Lung microvascular endothelial cell (primary cell): ENCODE measurements around the gene SLC22A31. TPM values are rescaled to one million over a fixed set of nuclear protein-coding genes. Genes with fewer than 3 reads are reported as not detected.
A peak's percentile ranks its signal among the peaks of the same experiment; 100 is the strongest.

Experiments
- DNase-seq, 2 donors: peaks; one replicate each; pipeline versions ENCODE4 v3.0.0 to v3.0.0-alpha.2; 2010; ENCODE audit warnings: low read depth in 2 of 2
- total RNA-seq: library from RNA; depleted of rRNA; stranded (reverse); fragments of >200 nt; gene quantifications from 2 replicates; pipeline ENCODE4 v1.2.1, GENCODE V29; 2014

The SLC22A31 gene
- total RNA-seq, 1 donor from 2014 or later, result not detected

DNA sequence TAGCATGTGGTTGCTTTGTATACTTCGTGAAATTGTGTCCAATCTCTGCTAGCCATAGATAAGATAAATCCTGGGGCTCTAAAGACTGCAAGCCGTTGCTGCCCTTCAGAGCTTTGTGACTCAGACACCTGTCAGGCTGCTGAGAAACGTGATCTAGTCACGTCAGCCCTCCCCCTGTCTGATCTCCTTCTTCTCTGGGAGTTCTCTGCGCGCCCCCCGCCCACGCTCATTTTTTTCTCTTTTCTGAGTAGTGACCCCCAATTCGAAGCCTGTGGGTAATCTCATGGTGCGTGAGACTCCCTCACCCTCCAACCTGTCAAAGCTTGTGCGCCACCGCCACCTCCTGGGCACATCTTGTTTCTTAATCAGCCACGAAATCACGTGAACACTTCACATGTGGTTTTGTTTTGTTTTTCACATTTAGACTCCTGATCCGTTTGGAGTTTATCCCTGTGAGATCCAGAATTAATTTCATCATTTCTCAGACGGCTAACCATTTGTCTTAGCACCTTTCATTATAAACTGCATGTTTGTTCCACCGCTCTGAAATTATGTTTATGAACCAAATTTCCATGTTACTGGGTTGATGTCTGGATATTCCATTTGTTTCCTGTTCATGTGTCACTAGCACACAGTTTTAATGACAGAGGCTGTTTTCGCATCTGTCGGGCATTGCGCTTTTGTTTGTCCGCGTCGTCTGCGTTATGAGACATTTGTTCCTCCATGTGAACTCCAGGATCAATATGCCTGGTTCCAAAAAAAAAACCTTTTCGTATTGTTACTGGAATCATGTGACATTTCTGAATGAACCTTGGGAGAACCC lies 16.2 kb upstream of the SLC22A31 start:
- peak; percentile 85 to 87 for DNase-seq

DNA sequence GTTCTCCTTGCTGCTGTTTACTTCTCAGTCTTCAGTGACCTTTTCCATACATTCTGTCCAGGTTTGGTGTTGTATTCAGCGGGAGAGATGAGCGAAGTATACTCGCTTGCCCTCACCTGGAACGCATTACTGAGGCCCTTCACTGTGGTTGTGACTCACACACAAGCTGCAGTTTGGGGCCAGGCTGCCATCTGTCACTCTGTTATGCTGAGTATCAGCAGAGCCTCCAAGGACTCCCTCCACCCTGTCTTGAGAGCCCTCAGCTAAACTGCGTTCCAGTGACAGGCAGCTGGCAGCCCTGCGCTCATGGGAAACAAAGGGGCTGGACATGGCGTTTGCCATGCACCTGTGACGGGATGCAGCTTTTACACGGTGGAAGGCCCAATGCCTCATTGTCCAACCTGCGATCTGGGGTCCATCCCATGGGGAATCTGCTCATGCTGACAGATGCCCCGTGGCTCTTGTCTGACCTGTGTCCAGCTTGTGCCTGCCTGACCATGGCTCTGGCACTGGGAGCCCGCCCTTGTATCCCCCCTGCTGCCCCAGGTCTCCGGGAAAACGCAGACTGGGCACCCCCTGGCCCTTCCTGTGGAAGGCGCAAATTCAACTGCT lies 10.7 kb upstream of the SLC22A31 start:
- no peak for DNase-seq

DNA sequence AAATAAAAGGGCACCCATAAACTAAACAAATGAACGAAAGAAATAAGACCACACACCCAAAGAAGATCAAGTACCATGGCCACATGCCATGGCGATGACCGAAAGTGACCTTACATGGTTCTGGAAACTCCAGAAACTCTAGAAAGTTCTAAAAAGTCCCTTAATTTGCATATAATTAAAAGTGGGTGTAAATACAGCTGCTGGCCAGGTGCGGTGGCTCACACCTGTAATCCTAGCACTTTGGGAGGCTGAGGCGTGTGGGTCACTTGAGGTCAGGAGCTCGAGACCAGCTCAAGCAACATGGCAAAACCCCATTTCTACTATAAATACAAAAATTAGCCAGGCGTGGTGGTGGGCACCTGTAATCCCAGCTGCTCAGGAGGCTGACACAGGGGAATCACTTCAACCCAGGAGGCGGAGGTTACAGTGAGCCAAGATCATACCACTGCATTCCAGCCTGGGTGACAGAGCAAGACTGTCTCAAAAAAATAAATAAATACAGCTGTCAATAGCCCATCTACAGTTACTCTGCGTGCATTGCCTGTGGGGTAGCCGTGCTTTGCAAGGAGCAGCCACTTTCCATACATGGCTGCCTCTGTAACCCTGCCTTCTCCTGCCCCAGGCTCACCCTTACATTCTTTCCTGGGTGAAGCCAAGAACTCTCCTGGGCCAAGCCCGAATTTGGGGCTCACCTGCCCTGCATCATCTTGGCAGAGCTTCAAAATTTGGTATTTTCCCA lies 10.0 kb upstream of the SLC22A31 start:
- DNase-seq, result no peak

DNA sequence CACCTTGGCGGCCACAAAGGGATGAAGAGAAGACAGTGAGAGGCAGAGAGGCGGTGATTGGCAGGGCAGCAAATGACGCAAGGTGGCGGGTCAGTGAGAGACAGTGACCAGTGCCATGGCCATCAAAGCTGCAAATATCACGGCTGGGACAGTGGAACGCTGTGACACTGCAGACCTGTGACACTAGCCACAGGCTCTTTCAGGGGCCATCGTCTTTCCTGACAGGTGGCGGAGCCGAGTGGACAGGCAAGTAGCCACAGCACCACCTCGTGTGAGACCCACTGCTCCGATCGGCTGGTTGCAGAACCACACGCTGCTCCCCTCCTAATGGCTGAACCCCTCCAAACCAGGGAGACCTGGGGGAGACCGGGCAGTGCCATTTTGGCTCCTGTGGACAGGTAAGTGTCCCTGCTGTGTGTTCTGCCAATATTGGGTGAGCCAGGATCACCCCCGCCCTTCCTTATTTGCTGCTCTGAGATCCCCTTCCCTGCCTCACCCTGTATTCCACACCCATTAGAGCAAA lies 9.2 kb upstream of the SLC22A31 start:
- no peak for DNase-seq

DNA sequence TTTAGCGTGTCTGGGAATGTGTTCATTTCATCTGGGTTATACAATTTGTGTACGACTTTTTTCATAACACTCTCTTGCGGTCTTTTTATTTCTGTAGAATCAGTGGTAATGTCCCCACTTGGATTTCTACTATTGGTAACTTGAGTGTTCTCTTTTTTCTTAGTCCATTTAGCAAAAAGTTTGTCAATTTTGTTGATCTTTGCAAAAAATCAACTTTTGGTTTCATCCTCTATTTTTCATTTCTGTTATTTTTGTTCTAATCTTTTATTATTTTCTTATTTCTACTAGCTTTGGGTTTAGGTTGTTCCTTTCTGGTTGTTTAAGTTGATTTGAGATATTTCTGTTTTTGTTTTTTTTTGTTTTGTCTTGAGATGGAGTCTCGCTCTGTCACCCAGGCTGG lies 7.7 kb upstream of the SLC22A31 start:
- no peak for DNase-seq

DNA sequence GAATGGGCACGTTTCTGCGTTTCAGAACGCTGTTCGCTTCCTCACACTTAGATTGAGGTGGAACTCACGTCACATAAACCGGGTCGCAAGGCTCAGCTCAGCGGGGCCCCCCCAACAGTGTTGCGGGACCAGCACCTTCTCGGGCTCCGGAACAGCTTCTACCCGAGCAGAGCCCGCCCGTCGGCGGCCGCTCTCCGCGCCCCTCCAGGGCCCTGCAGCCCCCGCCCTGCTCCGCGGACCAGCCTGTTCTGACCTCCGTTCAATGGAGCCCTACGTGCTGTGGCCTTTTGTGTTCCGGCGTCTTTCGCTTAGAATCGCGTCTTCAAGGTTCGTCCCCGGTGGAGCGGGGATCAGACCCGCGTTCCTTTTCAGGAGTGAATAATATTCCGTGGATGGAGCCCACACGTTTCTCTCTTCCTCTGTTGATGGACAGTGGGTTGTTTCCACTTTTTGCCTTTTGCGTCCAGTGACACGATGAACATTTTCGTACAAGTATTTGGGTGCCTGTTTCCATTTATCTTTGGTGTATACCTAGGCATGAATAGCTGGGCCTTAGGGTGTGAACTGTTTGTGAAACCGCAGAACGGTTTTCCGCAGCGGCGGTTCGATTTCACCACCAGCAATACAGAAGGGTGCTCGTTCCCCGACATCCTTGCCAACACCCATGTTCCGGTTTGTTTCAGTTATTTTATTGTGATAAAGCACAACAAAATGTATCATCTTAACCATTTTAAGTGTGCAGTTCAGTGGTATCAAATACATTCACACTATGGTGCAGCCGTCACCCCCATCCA lies 2.3 kb upstream of the SLC22A31 start:
- no peak for DNase-seq

DNA sequence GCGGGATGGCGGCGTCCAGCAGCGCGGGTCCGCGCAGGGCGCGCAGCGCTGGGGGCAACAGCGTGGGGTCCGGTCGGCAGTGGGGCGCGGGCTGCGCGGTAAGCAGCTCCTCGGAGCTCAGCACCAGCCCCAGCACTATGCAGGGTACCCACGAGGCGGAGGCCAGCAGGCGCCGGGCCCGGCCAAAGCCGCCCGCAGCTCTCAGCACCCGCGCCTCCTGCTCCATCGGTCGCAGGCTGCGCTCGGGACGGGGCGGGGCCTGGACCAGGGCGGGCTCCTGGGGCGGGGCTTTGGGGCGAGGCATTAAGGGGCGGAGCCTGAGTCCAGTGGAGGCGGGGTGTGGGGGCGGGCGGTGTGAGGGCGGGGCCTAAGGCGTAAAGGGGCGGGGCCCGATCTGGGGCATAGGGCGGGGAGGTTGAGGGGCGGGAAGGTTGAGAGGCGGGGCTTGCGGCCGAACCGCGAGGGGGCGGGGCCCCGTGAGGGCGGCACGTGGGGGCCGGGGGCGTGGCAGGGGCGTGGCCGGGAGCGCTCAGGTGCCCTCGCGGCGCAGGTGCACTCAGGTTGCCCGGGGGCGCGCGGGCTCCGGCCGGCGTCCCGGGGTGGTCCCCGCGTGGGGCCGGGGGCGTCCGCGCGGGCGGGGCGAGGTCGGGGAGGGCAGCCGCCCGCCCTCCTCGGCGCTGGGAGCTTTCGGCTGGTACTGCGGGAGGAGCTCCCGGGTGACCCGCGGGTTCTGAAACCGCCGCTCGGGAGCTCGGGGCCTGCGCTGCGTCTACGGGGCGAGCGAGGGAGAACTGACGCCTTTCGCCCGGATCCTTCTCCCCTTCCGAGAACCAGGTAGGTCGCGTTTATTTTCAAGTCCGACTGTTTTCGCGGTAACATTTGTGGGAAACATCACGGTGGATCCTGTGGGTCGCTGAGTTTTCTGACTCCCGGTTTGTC lies 1.4 kb upstream of the SLC22A31 start:
- peak; percentile 64 to 74 for DNase-seq

DNA sequence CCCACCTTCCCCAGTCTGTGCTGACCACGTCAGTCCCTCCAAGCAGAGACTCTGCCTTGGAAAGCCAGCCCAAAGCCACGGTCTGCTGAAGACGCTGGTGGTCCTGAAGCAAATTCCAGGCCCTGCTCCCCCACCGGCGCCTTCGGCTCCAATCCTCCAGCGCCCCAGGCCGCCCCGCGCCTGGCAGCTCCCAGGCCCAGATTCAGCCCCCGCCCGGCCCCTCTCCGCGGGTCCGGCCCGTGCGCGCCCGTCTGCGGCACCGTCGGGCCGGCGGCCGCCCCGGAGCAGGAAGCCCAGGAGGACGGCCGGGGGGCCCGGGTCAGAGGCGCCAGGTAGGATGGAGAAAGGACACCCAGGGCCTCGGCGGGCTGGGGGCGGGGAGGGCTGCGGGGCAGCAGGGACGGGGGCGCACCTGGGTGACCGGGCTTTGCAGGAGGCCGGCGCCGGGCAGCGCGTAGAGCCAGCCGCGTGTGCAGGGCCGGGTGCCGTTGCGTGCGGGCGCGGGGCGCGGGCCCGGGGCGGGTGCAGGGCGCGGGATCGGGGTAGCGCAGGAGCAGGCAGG lies 594 bp upstream of the SLC22A31 start:
- no peak for DNase-seq

DNA sequence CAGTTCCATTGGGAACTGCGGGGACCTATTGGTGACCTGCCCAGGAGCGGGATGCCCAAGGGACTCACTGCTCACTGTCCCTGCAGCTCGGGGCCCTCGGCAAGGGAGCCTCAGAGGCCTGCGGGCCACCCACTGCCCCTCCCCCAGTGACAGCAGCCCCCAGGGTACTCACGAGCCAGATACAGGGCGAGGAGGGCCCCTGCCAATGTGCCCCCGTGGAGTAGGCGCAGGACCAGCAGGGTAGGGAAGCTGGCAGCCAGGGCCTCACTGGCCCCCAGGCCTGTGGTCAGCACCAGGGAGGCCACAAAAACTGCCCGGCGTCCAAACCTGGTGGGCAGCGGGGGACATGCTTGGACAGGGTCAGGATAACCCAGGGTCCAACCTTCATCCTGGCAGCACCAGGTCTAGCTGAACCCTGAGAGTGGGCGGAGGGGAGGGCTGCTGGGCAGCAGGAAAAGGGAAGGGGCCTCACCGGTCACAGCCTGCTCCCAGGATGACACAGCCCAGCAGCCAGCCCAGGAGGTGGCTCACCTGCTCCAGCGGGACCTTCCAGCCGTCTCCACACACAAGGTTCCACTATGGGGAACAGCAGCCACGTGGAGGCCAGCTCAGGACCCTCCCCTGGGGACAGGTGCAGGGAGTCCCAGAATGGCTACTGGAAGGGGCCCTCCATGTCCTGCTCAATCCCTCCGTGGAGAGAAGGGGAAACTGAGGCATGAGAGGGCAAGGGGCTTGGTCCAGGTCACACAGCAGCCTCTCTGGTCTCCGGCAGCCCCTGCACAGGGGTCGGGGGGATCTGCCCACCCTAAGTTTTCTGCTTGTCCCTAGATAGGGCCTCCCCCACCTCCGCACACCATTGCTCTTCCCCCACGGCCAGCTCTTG lies 855 bp downstream of the SLC22A31 start:
- DNase-seq, result no peak

DNA sequence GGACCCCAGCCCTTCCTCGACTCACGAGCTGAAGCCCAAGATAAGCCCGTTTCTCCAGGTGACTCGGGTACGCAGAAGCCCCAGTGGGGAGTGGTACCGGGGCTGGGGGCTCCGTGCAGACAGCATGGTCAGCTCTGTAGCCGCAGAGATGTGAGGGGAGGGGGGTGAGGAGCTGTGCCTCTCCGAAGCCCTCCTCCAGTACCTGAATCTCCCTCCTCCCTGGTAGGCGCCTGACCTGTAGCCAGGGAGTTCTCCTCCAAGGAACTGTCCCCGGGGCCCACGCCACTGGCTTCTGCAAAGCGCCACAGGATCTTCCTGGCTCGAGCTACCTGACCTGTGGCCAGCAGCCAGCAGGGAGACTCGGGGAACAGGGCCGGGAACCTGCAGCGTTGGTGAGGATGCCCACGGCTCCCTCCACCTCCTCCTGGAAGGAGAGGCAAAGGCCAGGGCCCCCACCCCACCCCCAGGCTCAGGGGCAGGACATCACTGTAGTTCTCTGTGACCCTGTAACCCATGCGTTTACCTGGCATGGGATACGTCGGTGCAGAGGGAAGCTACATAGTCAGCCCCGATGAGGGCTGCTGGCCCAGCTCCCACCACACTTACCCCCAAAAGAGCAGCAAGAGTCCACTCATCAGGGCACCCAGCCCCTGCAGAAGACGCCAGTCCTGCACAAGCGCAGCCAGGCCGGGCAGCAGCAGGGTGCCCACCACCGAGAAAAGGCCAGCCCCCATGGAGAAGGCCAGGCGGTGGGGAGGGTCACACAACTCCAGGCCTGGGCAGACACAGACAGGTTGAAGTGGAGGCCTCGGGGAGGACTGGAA lies 1.7 kb downstream of the SLC22A31 start:
- DNase-seq, result no peak

DNA sequence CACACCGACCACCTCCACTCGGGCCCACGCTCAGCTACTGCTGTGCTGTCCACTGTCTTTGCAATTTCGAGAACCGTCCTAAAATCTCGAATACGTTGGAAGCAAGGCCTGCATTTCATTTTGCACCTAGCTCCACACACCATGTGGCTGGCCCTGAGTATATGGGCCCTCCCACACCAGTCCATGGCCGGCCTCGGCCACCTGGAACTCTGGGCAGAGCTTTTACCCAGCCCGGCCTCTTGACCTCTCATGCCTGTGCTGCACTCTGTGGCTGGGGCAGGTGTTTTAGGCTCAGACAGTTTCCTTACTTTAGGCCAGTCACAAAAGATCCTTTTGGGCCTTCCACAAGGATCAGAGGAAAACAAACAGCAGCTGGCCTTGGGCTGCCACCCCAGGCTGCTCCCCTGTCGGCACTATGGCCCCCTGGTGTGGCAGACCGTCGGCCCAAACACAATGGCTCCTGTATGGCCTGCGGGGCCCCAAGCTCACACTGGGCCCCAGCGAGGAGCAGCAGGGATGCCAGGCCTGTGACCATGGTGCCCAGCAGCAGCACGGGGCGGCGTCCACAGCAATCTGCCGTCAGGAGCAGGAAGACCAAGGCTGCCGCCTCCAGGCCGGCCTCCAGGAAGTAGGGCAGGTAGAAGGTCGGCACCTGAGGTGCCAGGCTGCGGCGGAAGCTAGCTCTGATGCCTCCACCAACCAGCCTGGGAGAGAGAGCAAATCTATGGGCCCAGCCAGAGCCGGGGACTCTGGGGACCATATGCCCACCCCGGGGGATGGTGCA lies 2.5 kb downstream of the SLC22A31 start:
- no peak for DNase-seq

DNA sequence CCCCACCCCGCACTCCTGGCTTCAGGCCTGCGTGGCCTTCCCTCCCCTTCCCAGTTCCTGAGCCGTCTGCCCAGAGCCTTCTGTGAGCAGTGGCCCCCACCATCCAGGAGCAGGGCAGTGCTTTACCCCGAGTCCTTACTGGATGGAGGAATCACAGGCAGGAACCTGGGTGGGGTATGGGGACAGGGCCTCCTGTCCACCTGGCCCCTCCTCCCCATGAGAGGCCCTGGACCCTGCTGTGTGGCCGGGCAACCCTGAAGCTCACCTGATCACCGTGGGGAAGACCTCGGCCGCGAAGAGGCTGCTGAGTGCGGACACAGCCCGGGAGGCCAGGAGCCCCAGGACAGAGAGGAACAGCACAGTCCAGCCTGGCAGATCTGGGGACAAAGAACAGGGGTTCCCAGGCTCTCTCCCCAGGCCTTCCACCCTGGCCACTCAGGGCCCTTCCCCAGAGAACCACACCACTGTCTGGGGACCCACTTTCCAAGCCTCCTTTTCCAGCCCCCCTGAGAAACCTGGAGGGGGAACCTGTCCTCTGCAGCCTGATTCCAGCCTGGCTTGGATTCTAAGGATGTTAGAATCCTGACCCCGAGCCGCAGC lies 3.2 kb downstream of the SLC22A31 start:
- no peak for DNase-seq

DNA sequence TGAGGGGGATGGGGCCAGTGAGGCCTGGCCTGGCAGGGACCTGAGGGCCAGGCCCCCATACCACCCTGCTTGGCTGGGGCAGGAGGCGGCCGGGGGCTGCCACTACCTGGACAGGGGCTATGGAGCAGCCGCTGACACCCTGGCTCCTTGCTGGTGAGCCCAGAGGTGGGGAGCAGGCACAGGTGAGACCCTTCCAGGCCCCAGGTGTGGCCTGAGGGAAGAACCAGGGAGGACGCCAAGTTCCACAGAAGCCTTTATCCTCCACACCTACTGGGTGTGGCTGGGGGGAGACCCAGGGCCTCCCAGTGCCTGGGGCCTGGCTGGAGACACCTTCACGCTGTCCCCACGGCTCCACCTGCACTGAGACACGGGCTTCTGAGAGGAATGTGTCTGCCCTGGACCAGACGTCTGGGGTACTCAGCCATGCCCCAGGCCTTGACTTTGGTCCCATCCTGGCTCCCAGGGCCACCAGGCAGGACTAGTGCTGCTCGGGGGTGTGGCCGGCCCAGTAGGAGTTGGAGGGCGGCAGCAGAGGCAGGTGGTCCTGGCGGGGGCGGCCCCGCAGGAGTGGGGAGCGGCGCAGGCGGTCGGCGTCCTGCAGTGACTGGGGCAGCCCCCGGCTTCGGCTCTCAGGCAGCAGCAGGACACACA lies 4.7 kb downstream of the SLC22A31 start:
- DNase-seq, result no peak

DNA sequence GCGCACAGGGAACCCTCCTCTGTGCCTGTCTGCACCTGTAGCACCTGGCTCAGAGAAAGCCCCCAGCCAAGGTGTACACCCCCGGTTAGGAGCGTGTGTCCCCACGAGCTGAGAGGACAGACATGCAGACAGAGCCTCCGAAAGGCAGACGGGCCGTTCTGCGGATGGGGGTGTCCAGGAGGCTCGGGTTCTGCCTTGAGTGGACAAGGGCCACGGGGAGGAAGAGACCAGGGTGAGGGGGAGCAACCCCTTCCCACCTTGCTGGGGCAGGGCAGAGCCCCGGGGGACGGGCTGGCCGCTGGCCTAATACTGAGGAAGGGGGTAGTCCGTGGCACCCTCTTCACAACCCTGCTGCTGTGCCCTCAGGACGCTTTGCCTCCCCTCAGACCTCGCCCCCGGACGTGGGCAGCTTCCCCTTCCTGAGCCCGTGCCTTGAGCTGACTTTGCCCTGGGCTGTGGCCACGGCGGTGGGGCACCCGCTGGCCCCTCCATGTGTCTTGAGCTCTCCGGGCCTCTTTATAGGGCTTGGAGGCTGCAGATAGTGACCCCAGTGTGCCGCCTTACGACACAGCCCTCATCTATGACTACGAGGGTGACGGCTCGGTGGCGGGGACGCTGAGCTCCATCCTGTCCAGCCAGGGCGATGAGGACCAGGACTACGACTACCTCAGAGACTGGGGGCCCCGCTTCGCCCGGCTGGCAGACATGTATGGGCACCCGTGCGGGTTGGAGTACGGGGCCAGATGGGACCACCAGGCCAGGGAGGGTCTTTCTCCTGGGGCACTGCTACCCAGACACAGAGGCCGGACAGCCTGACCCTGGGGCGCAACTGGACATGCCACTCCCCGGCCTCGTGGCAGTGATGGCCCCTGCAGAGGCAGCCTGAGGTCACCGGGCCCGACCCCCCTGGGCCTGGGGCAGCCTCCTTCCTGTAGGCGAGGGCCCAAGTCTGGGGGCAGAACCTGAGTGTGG lies 5.7 kb downstream of the SLC22A31 start:
- DNase-seq, result no peak
